GM12864 (cell line): ENCODE results near the gene KIAA2012.
A peak's percentile ranks its signal among the peaks of the same experiment; 100 is the strongest.

Experiments used
- DNase-seq: peaks from one replicate; pipeline ENCODE4 v3.0.0-alpha.2; 2011; ENCODE audit warnings: low read depth
- H3K4me3 ChIP-seq: 2 replicates; pipeline ENCODE4 v1.5.1; 2011; ENCODE audit warnings: mild to moderate bottlenecking, low read depth, low read length, control low read depth
- TF ChIP-seq, protein P1 (sequence below): IDR thresholded peaks from 2 replicates; pipeline ENCODE4 v1.5.1; 2011; ENCODE audit warnings: low read depth, mild to moderate bottlenecking, moderate library complexity, low read length, control low read depth, inconsistent platforms; ENCODE audit errors: missing control alignments

Gene KIAA2012

DNA sequence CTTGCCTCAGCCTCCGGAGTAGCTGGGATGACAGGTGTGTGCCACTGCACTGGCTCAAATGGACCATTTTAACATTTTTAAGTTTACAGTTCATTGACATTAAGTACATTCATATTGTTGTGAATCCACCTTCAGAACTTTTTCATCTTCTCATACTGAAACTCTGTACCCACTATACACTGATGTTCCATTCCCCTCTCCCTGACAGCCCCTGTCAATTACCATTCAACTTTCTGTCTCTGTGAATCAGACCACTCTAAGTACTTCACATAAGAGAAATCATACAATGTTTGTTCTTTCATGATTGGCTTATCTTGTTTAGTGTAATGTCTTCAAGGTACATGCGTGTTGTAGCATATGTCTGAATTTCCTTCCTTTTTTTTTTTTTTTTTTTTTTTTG lies 1.9 kb upstream of the KIAA2012 start:
- TF ChIP-seq, protein P1, sequence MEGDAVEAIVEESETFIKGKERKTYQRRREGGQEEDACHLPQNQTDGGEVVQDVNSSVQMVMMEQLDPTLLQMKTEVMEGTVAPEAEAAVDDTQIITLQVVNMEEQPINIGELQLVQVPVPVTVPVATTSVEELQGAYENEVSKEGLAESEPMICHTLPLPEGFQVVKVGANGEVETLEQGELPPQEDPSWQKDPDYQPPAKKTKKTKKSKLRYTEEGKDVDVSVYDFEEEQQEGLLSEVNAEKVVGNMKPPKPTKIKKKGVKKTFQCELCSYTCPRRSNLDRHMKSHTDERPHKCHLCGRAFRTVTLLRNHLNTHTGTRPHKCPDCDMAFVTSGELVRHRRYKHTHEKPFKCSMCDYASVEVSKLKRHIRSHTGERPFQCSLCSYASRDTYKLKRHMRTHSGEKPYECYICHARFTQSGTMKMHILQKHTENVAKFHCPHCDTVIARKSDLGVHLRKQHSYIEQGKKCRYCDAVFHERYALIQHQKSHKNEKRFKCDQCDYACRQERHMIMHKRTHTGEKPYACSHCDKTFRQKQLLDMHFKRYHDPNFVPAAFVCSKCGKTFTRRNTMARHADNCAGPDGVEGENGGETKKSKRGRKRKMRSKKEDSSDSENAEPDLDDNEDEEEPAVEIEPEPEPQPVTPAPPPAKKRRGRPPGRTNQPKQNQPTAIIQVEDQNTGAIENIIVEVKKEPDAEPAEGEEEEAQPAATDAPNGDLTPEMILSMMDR = no peak
- DNase-seq = no peak
- H3K4me3 ChIP-seq = no peak overlapping the region

DNA sequence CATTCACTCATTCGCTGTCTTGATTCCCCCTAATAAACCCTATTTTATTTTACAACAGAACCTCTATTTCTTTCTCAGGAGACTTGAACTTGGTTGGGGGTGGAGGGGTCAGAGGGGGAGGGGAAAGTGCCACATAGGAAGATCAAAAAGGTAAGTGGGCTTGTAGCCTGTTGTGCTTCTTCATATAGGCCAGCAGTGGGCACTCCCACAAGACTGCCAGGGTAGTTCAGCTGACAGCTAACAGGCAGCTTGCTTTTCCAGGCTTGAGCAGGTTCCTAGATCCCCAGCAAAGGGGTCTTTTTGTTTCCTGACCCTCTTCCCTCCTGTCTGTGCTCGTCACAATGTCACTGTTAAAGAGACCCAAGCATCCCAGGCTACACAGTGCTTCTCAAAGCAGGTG lies 829 bp upstream of the KIAA2012 start:
- H3K4me3 ChIP-seq = no peak overlapping the region
- TF ChIP-seq, protein P1 = peak; percentile 47
- no peak for DNase-seq

DNA sequence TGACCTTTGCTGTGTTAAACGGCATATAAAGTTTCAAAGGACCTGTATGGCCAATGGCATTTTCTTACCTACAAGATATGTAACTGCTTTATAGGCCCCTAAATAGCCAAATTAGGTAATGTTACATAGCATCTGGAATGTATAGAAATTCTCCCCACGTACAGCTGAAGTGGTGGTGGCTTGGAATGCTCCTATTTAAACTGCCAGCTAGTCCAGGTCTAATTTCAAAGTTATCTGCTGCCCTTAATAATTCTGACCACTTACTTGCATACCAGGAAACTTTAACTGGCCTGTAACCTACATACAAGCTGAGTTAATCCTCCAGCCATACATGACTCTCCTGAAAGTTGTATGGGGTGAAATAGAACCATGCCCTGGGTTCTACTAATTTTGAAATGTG lies 1.3 kb downstream of the KIAA2012 start:
- TF ChIP-seq, protein P1 = no peak
- DNase-seq = no peak
- no peak overlapping the region for H3K4me3 ChIP-seq

DNA sequence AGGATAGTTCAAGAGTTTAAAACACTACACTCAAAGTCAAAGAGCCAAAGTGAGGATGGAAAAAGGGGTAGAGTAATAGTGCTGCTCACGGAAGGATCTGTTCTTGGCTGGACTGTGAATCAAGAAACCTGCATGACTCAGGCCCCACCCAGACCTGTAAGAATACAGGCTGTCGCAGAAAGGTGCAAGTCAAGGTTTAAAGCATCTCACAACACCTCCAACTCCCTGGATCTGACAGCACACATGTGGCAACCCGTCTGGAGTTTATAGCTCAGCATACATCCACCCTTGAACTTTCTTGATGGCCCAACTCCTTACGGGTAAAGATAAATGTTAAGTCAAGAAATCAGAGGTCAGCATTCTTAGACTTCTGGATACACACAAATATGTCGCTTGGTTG lies 6.3 kb downstream of the KIAA2012 start:
- no peak overlapping the region for H3K4me3 ChIP-seq
- TF ChIP-seq, protein P1 = no peak
- no peak for DNase-seq

DNA sequence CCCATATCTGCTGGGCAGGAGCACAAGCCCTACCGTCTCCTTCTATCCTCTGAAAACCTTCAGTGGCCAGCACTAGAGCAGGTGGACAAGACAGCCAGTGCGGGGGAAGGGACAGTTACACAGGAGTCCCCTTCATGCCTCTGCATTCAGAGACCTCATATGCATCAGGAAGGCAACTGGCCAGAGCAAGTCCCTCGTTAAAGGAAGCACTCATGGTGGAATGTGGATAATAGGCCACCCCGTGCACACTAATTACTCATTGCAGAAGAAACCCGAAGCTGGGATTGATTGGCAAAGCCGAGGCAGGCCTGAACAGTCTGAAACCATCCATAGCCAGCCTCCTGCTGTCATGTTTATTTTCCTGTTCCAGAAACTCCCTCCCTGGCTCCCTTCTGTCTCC lies 11.2 kb downstream of the KIAA2012 start:
- TF ChIP-seq, protein P1 = no peak
- H3K4me3 ChIP-seq = no peak overlapping the region
- DNase-seq = no peak

DNA sequence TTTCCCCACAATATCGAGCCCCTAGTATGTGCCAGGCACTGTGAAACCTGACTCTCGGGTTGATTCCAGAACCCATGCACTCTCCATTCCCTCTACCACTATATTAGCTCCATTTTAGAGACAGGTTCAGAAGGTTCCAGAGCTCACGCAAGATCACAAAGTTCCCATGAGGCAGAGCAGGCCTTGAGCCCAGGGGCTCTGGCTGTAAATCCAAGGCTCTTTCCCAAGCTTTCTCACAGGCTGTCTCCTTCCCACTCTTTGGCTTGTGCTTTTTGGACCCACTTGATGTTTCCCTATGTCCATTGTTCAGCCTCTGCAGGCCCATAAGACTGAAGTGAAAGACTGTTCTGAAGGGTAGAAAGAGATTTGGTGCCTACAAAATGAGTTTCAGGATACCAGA lies 15.7 kb downstream of the KIAA2012 start:
- no peak overlapping the region for H3K4me3 ChIP-seq
- TF ChIP-seq, protein P1 = no peak
- no peak for DNase-seq

DNA sequence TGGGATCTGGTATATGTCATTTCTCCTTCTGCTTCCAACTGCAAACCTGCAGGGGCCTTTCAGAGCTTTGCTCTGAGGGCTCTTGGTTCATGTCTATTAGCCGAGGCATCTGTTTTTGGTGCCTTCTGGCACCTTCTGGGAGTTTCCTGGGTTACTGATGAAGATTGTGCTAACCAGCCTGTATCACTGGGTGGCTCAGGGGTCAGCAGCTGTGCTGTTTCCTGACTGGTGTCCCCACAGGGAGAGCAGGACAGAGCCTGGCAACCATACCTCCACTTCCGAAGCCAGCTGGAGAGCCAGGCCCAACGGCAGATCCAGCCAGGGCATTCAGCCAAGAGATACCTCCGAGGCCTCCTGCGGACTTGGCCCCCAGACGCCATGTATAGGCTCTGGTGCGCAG lies 17.5 kb downstream of the KIAA2012 start:
- no peak for DNase-seq
- no peak overlapping the region for H3K4me3 ChIP-seq
- TF ChIP-seq, protein P1 = no peak
